SK-N-SH (cell line): ENCODE measurements around the gene CDC25A. TPM values are rescaled to one million over a fixed set of nuclear protein-coding genes. Genes with fewer than 3 reads are reported as not detected.

Source experiments
- CTCF ChIA-PET: fragments of 300-600, 350-600 bp; formaldehyde crosslinking; extraction: SDS; loops from one replicate; lab custom pipeline; 2021; lab: Yijun Ruan, JAX
- POLR2A ChIA-PET: fragments of 350-600 bp; sonication (Branson Sonifier 250); formaldehyde crosslinking; extraction: SDS; loops from one replicate; lab custom pipeline; 2020; ENCODE audit warnings: antibody characterized with exemption, inconsistent platforms; lab: Yijun Ruan, JAX
- DNase-seq: peaks from one replicate; pipeline ENCODE4 v3.0.0; 2012
- H2AFZ ChIP-seq: fragments of 200-600 bp; sonication (generic); 2 replicates; pipeline ENCODE4 v1.8.1; 2016; ENCODE audit warnings: antibody characterized with exemption, mild to moderate bottlenecking, low read depth
- H3F3A ChIP-seq: fragments of 200-600 bp; sonication (generic); replicated peaks from 2 replicates; pipeline ENCODE3; 2016; ENCODE audit warnings: antibody characterized with exemption, mild to moderate bottlenecking; ENCODE audit not compliant: insufficient read depth
- H3K27ac ChIP-seq, 2 experiments: fragments of 200-500 bp in 1 of 2; fragments of 200-600 bp in 1 of 2; sonication (Bioruptor generic) in 1 of 2; sonication (generic), shearing (Covaris generic) in 1 of 2; 2 replicates each; pipeline versions ENCODE4 v1.5.1 to v1.6.1; 2014 to 2016; ENCODE audit warnings: low read depth in 2 of 2, inconsistent platforms in 1 of 2, low read length in 1 of 2, mild to moderate bottlenecking in 1 of 2, mixed read lengths in 1 of 2
- H3K27me3 ChIP-seq: fragments of 200-600 bp; sonication (generic), shearing (Covaris generic); 2 replicates; pipeline ENCODE4 v1.6.1; 2016; ENCODE audit warnings: mixed run types; ENCODE audit not compliant: insufficient read depth
- H3K36me3 ChIP-seq, 2 experiments: fragments of 200-500 bp in 1 of 2; fragments of 200-600 bp in 1 of 2; sonication (Bioruptor generic) in 1 of 2; sonication (generic) in 1 of 2; replicated peaks in 1 of 2; 2 replicates each; pipeline versions ENCODE3 to v1.5.1; 2014 to 2016; ENCODE audit warnings: low read length in 1 of 2, mild to moderate bottlenecking in 1 of 2; ENCODE audit not compliant: insufficient read depth in 2 of 2, control insufficient read depth in 1 of 2
- H3K4me1 ChIP-seq, 2 experiments: fragments of 200-500 bp in 1 of 2; fragments of 200-600 bp in 1 of 2; sonication (Bioruptor generic) in 1 of 2; sonication (generic), shearing (Covaris generic) in 1 of 2; 2 replicates each; pipeline versions ENCODE4 v1.5.1 to v1.6.1; 2014 to 2016; ENCODE audit warnings: low read depth in 1 of 2, low read length in 1 of 2, mixed run types in 1 of 2; ENCODE audit not compliant: insufficient read depth in 2 of 2, control insufficient read depth in 1 of 2
- H3K4me2 ChIP-seq: fragments of 200-600 bp; sonication (generic), shearing (Covaris generic); 2 replicates; pipeline ENCODE4 v1.6.1; 2017; ENCODE audit warnings: mixed run types
- H3K4me3 ChIP-seq, 2 experiments: fragments of 200-500 bp in 1 of 2; fragments of 200-600 bp in 1 of 2; sonication (Bioruptor generic) in 1 of 2; sonication (generic), shearing (Covaris generic) in 1 of 2; 2 replicates each; pipeline versions ENCODE4 v1.5.1 to v1.8.1; 2014 to 2016; ENCODE audit warnings: low read depth in 2 of 2, inconsistent platforms in 1 of 2, low read length in 1 of 2, mild to moderate bottlenecking in 1 of 2, mixed read lengths in 1 of 2, moderate library complexity in 1 of 2
- H3K79me2 ChIP-seq: fragments of 200-600 bp; sonication (generic); 2 replicates; pipeline ENCODE4 v1.8.1; 2017; ENCODE audit warnings: mild to moderate bottlenecking; ENCODE audit not compliant: insufficient read depth
- H3K9ac ChIP-seq: fragments of 200-600 bp; sonication (generic); 2 replicates; pipeline ENCODE4 v1.6.1; 2017; ENCODE audit warnings: mixed run types
- H3K9me2 ChIP-seq: fragments of 200-600 bp; sonication (generic); 2 replicates; pipeline ENCODE4 v1.6.1; 2017; ENCODE audit warnings: mixed run types
- H3K9me3 ChIP-seq: fragments of 200-600 bp; sonication (generic); 2 replicates; pipeline ENCODE4 v1.6.1; 2017; ENCODE audit warnings: mixed run types, mild to moderate bottlenecking, moderate library complexity
- H4K20me1 ChIP-seq: fragments of 200-600 bp; sonication (generic); 2 replicates; pipeline ENCODE4 v1.6.1; 2017; ENCODE audit warnings: mild to moderate bottlenecking, mixed run types; ENCODE audit not compliant: insufficient read depth
- ELF1 ChIP-seq: IDR thresholded peaks from 2 replicates; pipeline ENCODE4 v1.4.0; 2012
- EZH2phosphoT487 ChIP-seq: fragments of 200-600 bp; sonication (generic); IDR thresholded peaks from 2 replicates; pipeline ENCODE4 v1.6.1; 2017; ENCODE audit warnings: low read depth, mixed run types, mild to moderate bottlenecking, antibody characterized with exemption, moderate library complexity, borderline replicate concordance
- FOXJ3 ChIP-seq: sonication (generic); formaldehyde crosslinking; IDR thresholded peaks from 2 replicates; pipeline ENCODE4 v1.5.1; 2020; ENCODE audit warnings: mild to moderate bottlenecking, missing genetic modification reagents
- MEF2A ChIP-seq: IDR thresholded peaks from 2 replicates; pipeline ENCODE4 v1.4.0; 2012; ENCODE audit warnings: low read depth, borderline replicate concordance
- MXI1 ChIP-seq: IDR thresholded peaks from 2 replicates; pipeline ENCODE4 v1.6.1; 2012; ENCODE audit warnings: mild to moderate bottlenecking, low read depth, low read length, improper control_type of control experiment
- RAD21 ChIP-seq: IDR thresholded peaks from 2 replicates; pipeline ENCODE4 v1.6.1; 2012; ENCODE audit warnings: mild to moderate bottlenecking, low read length
- RXRA ChIP-seq: IDR thresholded peaks from 2 replicates; pipeline ENCODE4 v1.4.0; 2012; ENCODE audit warnings: low read depth, mild to moderate bottlenecking, borderline replicate concordance
- SIN3A ChIP-seq: IDR thresholded peaks from 2 replicates; pipeline ENCODE4 v1.6.1; 2012; ENCODE audit warnings: low read depth, mild to moderate bottlenecking, low read length, moderate library complexity, borderline replicate concordance
- TEAD4 ChIP-seq: IDR thresholded peaks from 2 replicates; pipeline ENCODE4 v1.4.0; 2012; ENCODE audit warnings: mild to moderate bottlenecking, borderline replicate concordance; ENCODE audit not compliant: insufficient read depth
- USF1 ChIP-seq: IDR thresholded peaks from 2 replicates; pipeline ENCODE4 v1.4.0; 2012; ENCODE audit warnings: low read depth, borderline replicate concordance
- YY1 ChIP-seq: IDR thresholded peaks from 2 replicates; pipeline ENCODE4 v1.4.0; 2012; ENCODE audit warnings: low read depth, mild to moderate bottlenecking
- ZBTB33 ChIP-seq: IDR thresholded peaks from 2 replicates; pipeline ENCODE4 v1.4.0; 2012; ENCODE audit warnings: low read depth, borderline replicate concordance
- WGBS: methylation state at CpG from one replicate; pipeline ENCODE4 v1.1.6; 2017; ENCODE audit warnings: low lambda C conversion rate; 5-methylcytosine and 5-hydroxymethylcytosine counted together
- polyA plus RNA-seq, 3 experiments: library from polyadenylated mRNA; depleted of rRNA; stranded (reverse); fragments of >200 nt; gene quantifications; 2 replicates each; pipeline ENCODE4 v1.2.3, GENCODE V29; 2012
- TF ChIP-seq, protein P1 (sequence below): fragments of 200-600 bp; sonication (generic); IDR thresholded peaks from 2 replicates; pipeline ENCODE4 v1.6.1; 2017; ENCODE audit warnings: antibody characterized with exemption, mild to moderate bottlenecking, moderate library complexity
- TF ChIP-seq, protein P2 (sequence below): IDR thresholded peaks from 2 replicates; pipeline ENCODE4 v1.6.1; 2012; ENCODE audit warnings: mild to moderate bottlenecking, low read depth, low read length, moderate library complexity

CDC25A gene
- polyA plus RNA-seq, 1 of the 3 experiments (the other 2 are of a cell fraction): 3.3 TPM

- H3K36me3 ChIP-seq: no peaks in the 10 kb centered on the region
Measured at GRCh38 chr3:48202632-48203031, 14.4 kb upstream of the CDC25A start.

More at GRCh38 chr3:48202632-48203031, 14.4 kb upstream of the CDC25A start:
- no peaks in the 10 kb centered on the region for H3K27me3 ChIP-seq
- TF ChIP-seq, protein P1, sequence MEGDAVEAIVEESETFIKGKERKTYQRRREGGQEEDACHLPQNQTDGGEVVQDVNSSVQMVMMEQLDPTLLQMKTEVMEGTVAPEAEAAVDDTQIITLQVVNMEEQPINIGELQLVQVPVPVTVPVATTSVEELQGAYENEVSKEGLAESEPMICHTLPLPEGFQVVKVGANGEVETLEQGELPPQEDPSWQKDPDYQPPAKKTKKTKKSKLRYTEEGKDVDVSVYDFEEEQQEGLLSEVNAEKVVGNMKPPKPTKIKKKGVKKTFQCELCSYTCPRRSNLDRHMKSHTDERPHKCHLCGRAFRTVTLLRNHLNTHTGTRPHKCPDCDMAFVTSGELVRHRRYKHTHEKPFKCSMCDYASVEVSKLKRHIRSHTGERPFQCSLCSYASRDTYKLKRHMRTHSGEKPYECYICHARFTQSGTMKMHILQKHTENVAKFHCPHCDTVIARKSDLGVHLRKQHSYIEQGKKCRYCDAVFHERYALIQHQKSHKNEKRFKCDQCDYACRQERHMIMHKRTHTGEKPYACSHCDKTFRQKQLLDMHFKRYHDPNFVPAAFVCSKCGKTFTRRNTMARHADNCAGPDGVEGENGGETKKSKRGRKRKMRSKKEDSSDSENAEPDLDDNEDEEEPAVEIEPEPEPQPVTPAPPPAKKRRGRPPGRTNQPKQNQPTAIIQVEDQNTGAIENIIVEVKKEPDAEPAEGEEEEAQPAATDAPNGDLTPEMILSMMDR: no peak
- TF ChIP-seq MEF2A: no peak
- TF ChIP-seq ZBTB33: no peak
- no peak for TF ChIP-seq SIN3A
- no peak for TF ChIP-seq RXRA
- TF ChIP-seq USF1: no peak
- TF ChIP-seq FOXJ3 (CRISPR knock-in tag): no peak
- no peak for TF ChIP-seq EZH2phosphoT487
- TF ChIP-seq RAD21: no peak
- TF ChIP-seq, protein P2, sequence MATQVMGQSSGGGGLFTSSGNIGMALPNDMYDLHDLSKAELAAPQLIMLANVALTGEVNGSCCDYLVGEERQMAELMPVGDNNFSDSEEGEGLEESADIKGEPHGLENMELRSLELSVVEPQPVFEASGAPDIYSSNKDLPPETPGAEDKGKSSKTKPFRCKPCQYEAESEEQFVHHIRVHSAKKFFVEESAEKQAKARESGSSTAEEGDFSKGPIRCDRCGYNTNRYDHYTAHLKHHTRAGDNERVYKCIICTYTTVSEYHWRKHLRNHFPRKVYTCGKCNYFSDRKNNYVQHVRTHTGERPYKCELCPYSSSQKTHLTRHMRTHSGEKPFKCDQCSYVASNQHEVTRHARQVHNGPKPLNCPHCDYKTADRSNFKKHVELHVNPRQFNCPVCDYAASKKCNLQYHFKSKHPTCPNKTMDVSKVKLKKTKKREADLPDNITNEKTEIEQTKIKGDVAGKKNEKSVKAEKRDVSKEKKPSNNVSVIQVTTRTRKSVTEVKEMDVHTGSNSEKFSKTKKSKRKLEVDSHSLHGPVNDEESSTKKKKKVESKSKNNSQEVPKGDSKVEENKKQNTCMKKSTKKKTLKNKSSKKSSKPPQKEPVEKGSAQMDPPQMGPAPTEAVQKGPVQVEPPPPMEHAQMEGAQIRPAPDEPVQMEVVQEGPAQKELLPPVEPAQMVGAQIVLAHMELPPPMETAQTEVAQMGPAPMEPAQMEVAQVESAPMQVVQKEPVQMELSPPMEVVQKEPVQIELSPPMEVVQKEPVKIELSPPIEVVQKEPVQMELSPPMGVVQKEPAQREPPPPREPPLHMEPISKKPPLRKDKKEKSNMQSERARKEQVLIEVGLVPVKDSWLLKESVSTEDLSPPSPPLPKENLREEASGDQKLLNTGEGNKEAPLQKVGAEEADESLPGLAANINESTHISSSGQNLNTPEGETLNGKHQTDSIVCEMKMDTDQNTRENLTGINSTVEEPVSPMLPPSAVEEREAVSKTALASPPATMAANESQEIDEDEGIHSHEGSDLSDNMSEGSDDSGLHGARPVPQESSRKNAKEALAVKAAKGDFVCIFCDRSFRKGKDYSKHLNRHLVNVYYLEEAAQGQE: no peak
- TF ChIP-seq MXI1: no peak
- TF ChIP-seq TEAD4: no peak
- TF ChIP-seq YY1: no peak
- no peak for TF ChIP-seq ELF1
- TF ChIP-seq, all 33 proteins: peak for 0
- Histone ChIP-seq H4K20me1 (no peaks in the 10 kb centered on the region), H3K79me2 (no peaks in the 10 kb centered on the region), H3K9me2 (no peaks in the 10 kb centered on the region), H2AFZ (no peak overlapping the region), H3F3A (no peaks in the 10 kb centered on the region), H3K4me2 (no peak overlapping the region), H3K4me3 (no peak overlapping the region), H3K4me1 (no peaks in the 10 kb centered on the region), H3K9me3 (no peaks in the 10 kb centered on the region), H3K27ac (no peak overlapping the region), H3K9ac (no peak overlapping the region)
- POLR2A ChIA-PET: no interaction called here
- no peak for DNase-seq
- CTCF ChIA-PET: interaction anchor here (0.7 kb wide), 1 partner anchor 15 kb away, joined by 3 read pairs; no protein-coding TSS in a partner anchor
- WGBS: 63% methylated on average over 6 of the region's 6 CpGs
